Measurements from ENCODE around the gene ACTBL2.
A peak's percentile ranks its signal among the peaks of the same experiment; 100 is the strongest.

ACTBL2 gene

GRCh38 chr5:57445705-57446037 is 36.9 kb downstream of the ACTBL2 start:
- no peak for DNase-seq (ENCODE audit: low read depth)
- Histone ChIP-seq H3K9ac (ENCODE audit: low read length) (no peak overlapping the region), H3K4me1 (ENCODE audit: control insufficient read depth, insufficient read depth, low read length) (peaks cover 47% of the 10 kb centered on the region), H3K36me3 (ENCODE audit: control insufficient read depth, insufficient read depth, low read length, severe bottlenecking) (no peaks in the 10 kb centered on the region), H3K27me3 (replicated peaks; ENCODE audit: control insufficient read depth, insufficient read depth, low read length) (no peaks in the 10 kb centered on the region), H3K9me3 (ENCODE audit: control insufficient read depth, low read length) (no peaks in the 10 kb centered on the region), H3K4me3 (ENCODE audit: low read length) (no peak overlapping the region)

- Histone ChIP-seq H3K4me3 (ENCODE audit: low read length) (no peak overlapping the region), H3K9me3 (ENCODE audit: control insufficient read depth, low read length) (no peaks in the 10 kb centered on the region), H3K36me3 (ENCODE audit: control insufficient read depth, insufficient read depth, low read length, severe bottlenecking) (no peaks in the 10 kb centered on the region), H3K27me3 (replicated peaks; ENCODE audit: control insufficient read depth, insufficient read depth, low read length) (no peaks in the 10 kb centered on the region), H3K4me1 (ENCODE audit: control insufficient read depth, insufficient read depth, low read length) (peaks cover 43% of the 10 kb centered on the region), H3K9ac (ENCODE audit: low read length) (no peak overlapping the region)
- DNase-seq (ENCODE audit: low read depth): no peak
These were observed 37.5 kb downstream of the ACTBL2 start for GRCh38 chr5:57445006-57445704.

GRCh38 chr5:57442080-57442839 is 40.4 kb downstream of the ACTBL2 start:
- peaks cover 46% of the 10 kb centered on the region for H3K4me1 ChIP-seq (ENCODE audit: control insufficient read depth, insufficient read depth, low read length)
- no peaks in the 10 kb centered on the region for H3K27me3 ChIP-seq (replicated peaks; ENCODE audit: control insufficient read depth, insufficient read depth, low read length)
- DNase-seq (ENCODE audit: low read depth): peak; percentile 79
- H3K4me3 ChIP-seq (ENCODE audit: low read length): peak overlapping the region; percentile 17
- H3K36me3 ChIP-seq (ENCODE audit: control insufficient read depth, insufficient read depth, low read length, severe bottlenecking): no peaks in the 10 kb centered on the region
- H3K9ac ChIP-seq (ENCODE audit: low read length): peak overlapping the region; percentile 27
- H3K9me3 ChIP-seq (ENCODE audit: control insufficient read depth, low read length): no peaks in the 10 kb centered on the region

- DNase-seq (ENCODE audit: low read depth): peak; percentile 92
- Histone ChIP-seq H3K27me3 (replicated peaks; ENCODE audit: control insufficient read depth, insufficient read depth, low read length) (no peaks in the 10 kb centered on the region), H3K9me3 (ENCODE audit: control insufficient read depth, low read length) (no peaks in the 10 kb centered on the region), H3K36me3 (ENCODE audit: control insufficient read depth, insufficient read depth, low read length, severe bottlenecking) (no peaks in the 10 kb centered on the region), H3K9ac (ENCODE audit: low read length) (peak overlapping the region; percentile 46), H3K4me1 (ENCODE audit: control insufficient read depth, insufficient read depth, low read length) (peaks cover 46% of the 10 kb centered on the region), H3K4me3 (ENCODE audit: low read length) (no peak overlapping the region)
These were observed 41.1 kb downstream of the ACTBL2 start for GRCh38 chr5:57441557-57441956.

GRCh38 chr5:57439601-57440000 is 43.0 kb downstream of the ACTBL2 start:
- DNase-seq (ENCODE audit: low read depth): no peak

GRCh38 chr5:57437976-57438805 is 44.4 kb downstream of the ACTBL2 start:
- Histone ChIP-seq H3K27me3 (replicated peaks; ENCODE audit: control insufficient read depth, insufficient read depth, low read length) (no peaks in the 10 kb centered on the region), H3K4me1 (ENCODE audit: control insufficient read depth, insufficient read depth, low read length) (peaks cover 35% of the 10 kb centered on the region), H3K9me3 (ENCODE audit: control insufficient read depth, low read length) (no peaks in the 10 kb centered on the region), H3K9ac (ENCODE audit: low read length) (no peak overlapping the region), H3K4me3 (ENCODE audit: low read length) (no peak overlapping the region), H3K36me3 (ENCODE audit: control insufficient read depth, insufficient read depth, low read length, severe bottlenecking) (peaks cover 3% of the 10 kb centered on the region)
- DNase-seq (ENCODE audit: low read depth): no peak

More at GRCh38 chr5:57439601-57440000, 43.0 kb downstream of the ACTBL2 start:
- H3K27me3 ChIP-seq (replicated peaks; ENCODE audit: control insufficient read depth, insufficient read depth, low read length): no peaks in the 10 kb centered on the region
- peaks cover 40% of the 10 kb centered on the region for H3K4me1 ChIP-seq (ENCODE audit: control insufficient read depth, insufficient read depth, low read length)
- H3K9ac ChIP-seq (ENCODE audit: low read length): no peak overlapping the region
- no peak overlapping the region for H3K4me3 ChIP-seq (ENCODE audit: low read length)
- peaks cover 3% of the 10 kb centered on the region for H3K36me3 ChIP-seq (ENCODE audit: control insufficient read depth, insufficient read depth, low read length, severe bottlenecking)
- no peaks in the 10 kb centered on the region for H3K9me3 ChIP-seq (ENCODE audit: control insufficient read depth, low read length)

GRCh38 chr5:57436586-57436985 is 46.0 kb downstream of the ACTBL2 start:
- Histone ChIP-seq H3K27me3 (replicated peaks; ENCODE audit: control insufficient read depth, insufficient read depth, low read length) (no peaks in the 10 kb centered on the region), H3K36me3 (ENCODE audit: control insufficient read depth, insufficient read depth, low read length, severe bottlenecking) (peaks cover 3% of the 10 kb centered on the region), H3K4me1 (ENCODE audit: control insufficient read depth, insufficient read depth, low read length) (peaks cover 23% of the 10 kb centered on the region), H3K4me3 (ENCODE audit: low read length) (no peak overlapping the region), H3K9me3 (ENCODE audit: control insufficient read depth, low read length) (no peaks in the 10 kb centered on the region), H3K9ac (ENCODE audit: low read length) (no peak overlapping the region)
- no peak for DNase-seq (ENCODE audit: low read depth)

GRCh38 chr5:57435701-57436134 is 46.9 kb downstream of the ACTBL2 start:
- Histone ChIP-seq H3K27me3 (replicated peaks; ENCODE audit: control insufficient read depth, insufficient read depth, low read length) (no peaks in the 10 kb centered on the region), H3K4me3 (ENCODE audit: low read length) (no peak overlapping the region), H3K4me1 (ENCODE audit: control insufficient read depth, insufficient read depth, low read length) (peaks cover 22% of the 10 kb centered on the region), H3K9me3 (ENCODE audit: control insufficient read depth, low read length) (no peaks in the 10 kb centered on the region), H3K36me3 (ENCODE audit: control insufficient read depth, insufficient read depth, low read length, severe bottlenecking) (peaks cover 3% of the 10 kb centered on the region), H3K9ac (ENCODE audit: low read length) (no peak overlapping the region)
- peak; percentile 74 for DNase-seq (ENCODE audit: low read depth)

- Histone ChIP-seq H3K4me3 (ENCODE audit: low read length) (no peak overlapping the region), H3K9ac (ENCODE audit: low read length) (no peak overlapping the region), H3K4me1 (ENCODE audit: control insufficient read depth, insufficient read depth, low read length) (peaks cover 22% of the 10 kb centered on the region), H3K36me3 (ENCODE audit: control insufficient read depth, insufficient read depth, low read length, severe bottlenecking) (peaks cover 3% of the 10 kb centered on the region), H3K9me3 (ENCODE audit: control insufficient read depth, low read length) (no peaks in the 10 kb centered on the region), H3K27me3 (replicated peaks; ENCODE audit: control insufficient read depth, insufficient read depth, low read length) (no peaks in the 10 kb centered on the region)
- DNase-seq (ENCODE audit: low read depth): no peak
These were observed 47.9 kb downstream of the ACTBL2 start for GRCh38 chr5:57434683-57435082.

GRCh38 chr5:57434227-57434640 is 48.4 kb downstream of the ACTBL2 start:
- H3K36me3 ChIP-seq (ENCODE audit: control insufficient read depth, insufficient read depth, low read length, severe bottlenecking): peaks cover 3% of the 10 kb centered on the region
- peaks cover 22% of the 10 kb centered on the region for H3K4me1 ChIP-seq (ENCODE audit: control insufficient read depth, insufficient read depth, low read length)
- no peaks in the 10 kb centered on the region for H3K27me3 ChIP-seq (replicated peaks; ENCODE audit: control insufficient read depth, insufficient read depth, low read length)
- H3K4me3 ChIP-seq (ENCODE audit: low read length): no peak overlapping the region
- DNase-seq (ENCODE audit: low read depth): peak; percentile 83
- H3K9ac ChIP-seq (ENCODE audit: low read length): no peak overlapping the region
- no peaks in the 10 kb centered on the region for H3K9me3 ChIP-seq (ENCODE audit: control insufficient read depth, low read length)

- H3K36me3 ChIP-seq (ENCODE audit: control insufficient read depth, insufficient read depth, low read length, severe bottlenecking): peaks cover 3% of the 10 kb centered on the region
- peaks cover 15% of the 10 kb centered on the region for H3K4me1 ChIP-seq (ENCODE audit: control insufficient read depth, insufficient read depth, low read length)
- H3K9me3 ChIP-seq (ENCODE audit: control insufficient read depth, low read length): no peaks in the 10 kb centered on the region
- no peak overlapping the region for H3K4me3 ChIP-seq (ENCODE audit: low read length)
- no peak for DNase-seq (ENCODE audit: low read depth)
- no peak overlapping the region for H3K9ac ChIP-seq (ENCODE audit: low read length)
- H3K27me3 ChIP-seq (replicated peaks; ENCODE audit: control insufficient read depth, insufficient read depth, low read length): no peaks in the 10 kb centered on the region
These were observed 49.7 kb downstream of the ACTBL2 start for GRCh38 chr5:57432876-57433275.
